Erythroblast (primary cell): ENCODE data around the gene SRRM2.

Experiments used
- GATA1 ChIP-seq: IDR thresholded peaks from 2 replicates; pipeline ENCODE4 v1.6.1; 2011; ENCODE audit warnings: low read depth, mild to moderate bottlenecking, control low read depth, low read length, moderate library complexity
- POLR2A ChIP-seq: IDR thresholded peaks from 2 replicates; pipeline ENCODE4 v1.6.1; 2011; ENCODE audit warnings: mild to moderate bottlenecking, low read length

GRCh38 chr16:2795395-2796143 is 43.1 kb downstream of the SRRM2 start:
- TF ChIP-seq POLR2A (no peak), GATA1 (no peak)
